GM23338 (cell line): Measurements from ENCODE around the gene ATG16L2. TPM values are rescaled to one million over a fixed set of nuclear protein-coding genes. Genes with fewer than 3 reads are reported as not detected.
"Not testable (repeated sequence)": the region's sequence is repeated elsewhere in the genome, so short reads cannot be mapped to it uniquely, and the experiment has no call there.

Experiments
- ATAC-seq: fragments of 200-7000 bp; cut with Tn5 transposase; 3 replicates; pipeline ENCODE4 v1.9.1; 2020
- DNase-seq: peaks from one replicate; pipeline ENCODE4 v3.0.0-alpha.2; 2015; ENCODE audit warnings: low spot score
- H2AFZ ChIP-seq: fragments of 200-600 bp; sonication (generic); 2 replicates; pipeline ENCODE4 v1.8.0; 2016; ENCODE audit warnings: antibody characterized with exemption, mild to moderate bottlenecking, moderate library complexity
- H3F3A ChIP-seq: fragments of 200-600 bp; sonication (generic); replicated peaks from 2 replicates; pipeline ENCODE4 v1.8.0; 2017; ENCODE audit warnings: antibody characterized with exemption, mixed run types, low read depth
- H3K27ac ChIP-seq: fragments of 200-600 bp; sonication (generic); 2 replicates; pipeline ENCODE4 v1.6.1; 2016; ENCODE audit warnings: low read depth
- H3K27me3 ChIP-seq: fragments of 200-600 bp; sonication (generic); 2 replicates; pipeline ENCODE4 v1.8.0; 2016; ENCODE audit warnings: mild to moderate bottlenecking, mixed run types, moderate library complexity; ENCODE audit not compliant: insufficient read depth
- H3K36me3 ChIP-seq: fragments of 200-600 bp; sonication (generic); 2 replicates; pipeline ENCODE4 v1.8.0; 2016; ENCODE audit warnings: mild to moderate bottlenecking; ENCODE audit not compliant: insufficient read depth
- H3K4me1 ChIP-seq: fragments of 200-600 bp; sonication (generic); 2 replicates; pipeline ENCODE4 v1.8.0; 2016; ENCODE audit warnings: mild to moderate bottlenecking, moderate library complexity; ENCODE audit not compliant: insufficient read depth
- H3K4me2 ChIP-seq: fragments of 200-600 bp; sonication (generic); 2 replicates; pipeline ENCODE4 v1.7.1; 2017; ENCODE audit warnings: mixed run types
- H3K4me3 ChIP-seq: fragments of 200-600 bp; sonication (generic); 2 replicates; pipeline ENCODE4 v1.6.1; 2016; ENCODE audit warnings: mixed run types
- H3K79me2 ChIP-seq: fragments of 200-600 bp; sonication (generic); replicated peaks from 2 replicates; pipeline ENCODE4 v1.8.0; 2017; ENCODE audit warnings: mild to moderate bottlenecking; ENCODE audit not compliant: insufficient read depth
- H3K9me2 ChIP-seq: fragments of 200-600 bp; sonication (generic); 2 replicates; pipeline ENCODE4 v1.8.0; 2017; ENCODE audit not compliant: insufficient read depth
- H4K20me1 ChIP-seq: fragments of 200-600 bp; sonication (generic); replicated peaks from 2 replicates; pipeline ENCODE4 v1.8.0; 2017; ENCODE audit warnings: mild to moderate bottlenecking; ENCODE audit not compliant: insufficient read depth
- H3K27ac Mint-ChIP-seq: 2 replicates; pipeline ENCODE4 v1.8.0; 2020; ENCODE audit warnings: inconsistent platforms, mild to moderate bottlenecking, moderate library complexity, mixed read lengths
- H3K27me3 Mint-ChIP-seq: 3 replicates; pipeline ENCODE4 v1.8.0; 2022; ENCODE audit warnings: low read depth, mild to moderate bottlenecking, moderate library complexity, mixed read lengths, inconsistent platforms; ENCODE audit not compliant: insufficient read depth, poor library complexity
- H3K36me3 Mint-ChIP-seq: 3 replicates; pipeline ENCODE4 v1.8.0; 2021; ENCODE audit warnings: low read depth, mild to moderate bottlenecking, inconsistent platforms, moderate library complexity, mixed read lengths
- H3K4me1 Mint-ChIP-seq: 3 replicates; pipeline ENCODE4 v1.8.0; 2020; ENCODE audit warnings: mild to moderate bottlenecking, inconsistent platforms, mixed read lengths
- H3K4me3 Mint-ChIP-seq: 3 replicates; pipeline ENCODE4 v1.8.0; 2021; ENCODE audit warnings: moderate library complexity, mild to moderate bottlenecking, inconsistent platforms, mixed read lengths
- H3K9me3 Mint-ChIP-seq: 3 replicates; pipeline ENCODE4 v1.8.0; 2020; ENCODE audit warnings: moderate library complexity, mild to moderate bottlenecking, inconsistent platforms, mixed read lengths
- CREB1 ChIP-seq: fragments of 250-450 bp; sonication (Bioruptor Pico); IDR thresholded peaks from 2 replicates; pipeline ENCODE4 v1.5.0; 2020; ENCODE audit warnings: low read depth, mild to moderate bottlenecking, moderate library complexity
- CTCF ChIP-seq, 2 experiments: fragments of 200-600 bp in 1 of 2; sonication (generic) in 1 of 2; conservative IDR thresholded peaks; 2 replicates each; pipeline versions ENCODE4 v1.5.1 to v1.6.1; 2016 to 2017; ENCODE audit warnings: antibody characterized with exemption in 2 of 2, low read depth in 2 of 2, mild to moderate bottlenecking in 2 of 2, moderate library complexity in 1 of 2
- EZH2phosphoT487 ChIP-seq: fragments of 200-600 bp; sonication (generic); IDR thresholded peaks from one replicate; pipeline ENCODE4 v1.8.1; 2018; ENCODE audit warnings: antibody characterized with exemption; ENCODE audit not compliant: unreplicated experiment
- POLR2AphosphoS5 ChIP-seq: IDR thresholded peaks from 2 replicates; pipeline ENCODE4 v1.6.1; 2016; ENCODE audit warnings: antibody characterized with exemption, low read depth
- STAT1 ChIP-seq: IDR thresholded peaks from one replicate; pipeline ENCODE4 v1.6.1; 2016; ENCODE audit warnings: antibody characterized with exemption; ENCODE audit not compliant: unreplicated experiment
- ZNF462 ChIP-seq: fragments of 250-450 bp; sonication (Bioruptor Pico); IDR thresholded peaks from 2 replicates; pipeline ENCODE4 v1.5.0; 2020; ENCODE audit warnings: mild to moderate bottlenecking, moderate library complexity
- polyA plus RNA-seq: library from polyadenylated mRNA; unstranded; fragments of >200 nt; fragmentation: Nextera tagmentation; extraction: Ambion mirVana; gene quantifications from 2 replicates; pipeline ENCODE4 v1.2.1, GENCODE V29; 2016
- total RNA-seq: library from RNA; depleted of rRNA; stranded (reverse); fragments of >200 nt; shearing (Covaris generic); gene quantifications from 2 replicates; pipeline ENCODE4 v1.2.3, GENCODE V29; 2014

ATG16L2 gene
- total and polyA plus RNA-seq, 2 experiments from 2014 or later: 9.6 to 24.6 TPM

GRCh38 chr11:72826942-72827480 lies 12.8 kb downstream of the ATG16L2 start:
- no peak for TF ChIP-seq CREB1 (CRISPR knock-in tag)
- TF ChIP-seq POLR2AphosphoS5: no peak
- no peak for TF ChIP-seq ZNF462 (CRISPR knock-in tag)
- no peak for TF ChIP-seq CTCF (conservative IDR thresholded peaks at IDR 0.05; ENCODE audit: low read depth in 2 of 2)
- TF ChIP-seq STAT1: no peak
- no peak for TF ChIP-seq EZH2phosphoT487
- H3K4me3 ChIP-seq: no peak overlapping the region
- no peak for ATAC-seq
- H3K9me3 Mint-ChIP-seq: no peaks in the 10 kb centered on the region; the same call in 2 of the 3 replicates
- peaks cover 28% of the 10 kb centered on the region for H3K27me3 Mint-ChIP-seq
- H3K9me2 ChIP-seq: no peaks in the 10 kb centered on the region
- no peak for DNase-seq
- H3F3A ChIP-seq: no peaks in the 10 kb centered on the region
- H3K79me2 ChIP-seq: no peaks in the 10 kb centered on the region
- H3K4me1 ChIP-seq: peaks cover 5% of the 10 kb centered on the region
- H3K27me3 ChIP-seq: peaks cover 9% of the 10 kb centered on the region
- no peak overlapping the region for H3K4me3 Mint-ChIP-seq
- peaks cover 2% of the 10 kb centered on the region; the same call in 1 of the 2 replicates for H4K20me1 ChIP-seq
- peaks cover 8% of the 10 kb centered on the region; the same call in 2 of the 3 replicates for H3K4me1 Mint-ChIP-seq
- no peaks in the 10 kb centered on the region; the same call in 2 of the 3 replicates for H3K36me3 Mint-ChIP-seq
- H2AFZ ChIP-seq: no peak overlapping the region
- no peaks in the 10 kb centered on the region for H3K36me3 ChIP-seq
- H3K27ac Mint-ChIP-seq: no peak overlapping the region
- no peak overlapping the region for H3K4me2 ChIP-seq
- H3K27ac ChIP-seq: no peak overlapping the region

- H3K4me1 ChIP-seq, H4K20me1 ChIP-seq, H3K9me2 ChIP-seq, H2AFZ ChIP-seq, H3F3A ChIP-seq, H3K4me2 ChIP-seq, DNase-seq, H3K4me3 Mint-ChIP-seq, H3K9me3 Mint-ChIP-seq, H3K4me1 Mint-ChIP-seq, H3K36me3 ChIP-seq, H3K27ac ChIP-seq, H3K4me3 ChIP-seq, ATAC-seq, H3K27ac Mint-ChIP-seq, H3K36me3 Mint-ChIP-seq, H3K27me3 ChIP-seq, H3K79me2 ChIP-seq: not testable (repeated sequence)
- peaks cover 31% of the 10 kb centered on the region for H3K27me3 Mint-ChIP-seq
Measured at GRCh38 chr11:72827656-72828055, 13.4 kb downstream of the ATG16L2 start.
